MG63 (cell line): Measurements from ENCODE around the gene MYORG. TPM values are rescaled to one million over a fixed set of nuclear protein-coding genes. Genes with fewer than 3 reads are reported as not detected.
"Not testable (repeated sequence)": the region's sequence is repeated elsewhere in the genome, so short reads cannot be mapped to it uniquely, and the experiment has no call there.

ENCODE experiments used
- DNase-seq: peaks from one replicate; pipeline ENCODE4 v3.0.0-alpha.2; 2020
- H3K27me3 ChIP-seq: fragments of 250-450 bp; sonication (Bioruptor Pico); 2 replicates; pipeline ENCODE4 v1.5.1; 2020; ENCODE audit warnings: mild to moderate bottlenecking, moderate library complexity
- H3K36me3 ChIP-seq: fragments of 250-450 bp; sonication (Bioruptor Pico); 2 replicates; pipeline ENCODE4 v1.5.1; 2020; ENCODE audit warnings: mild to moderate bottlenecking, moderate library complexity
- H3K4me3 ChIP-seq: fragments of 250-450 bp; sonication (Bioruptor Pico); 2 replicates; pipeline ENCODE4 v1.5.1; 2020; ENCODE audit warnings: mild to moderate bottlenecking, moderate library complexity
- H3K9me3 ChIP-seq: fragments of 250-450 bp; sonication (Bioruptor Pico); 2 replicates; pipeline ENCODE4 v1.5.1; 2020; ENCODE audit warnings: mild to moderate bottlenecking, moderate library complexity
- total RNA-seq: library from RNA; depleted of rRNA; stranded (reverse); fragments of >200 nt; shearing (Covaris generic); gene quantifications from 2 replicates; pipeline ENCODE4 v1.2.3, GENCODE V29; 2014; ENCODE audit warnings: low replicate concordance

The MYORG gene
- total RNA-seq, 1 experiment from 2014 or later, result 0.23 TPM

- not testable (repeated sequence) for H3K4me3 ChIP-seq, H3K9me3 ChIP-seq, H3K27me3 ChIP-seq, DNase-seq, H3K36me3 ChIP-seq
These were observed 23.7 kb downstream of the MYORG start for GRCh38 chr9:34352957-34353356.

GRCh38 chr9:34352122-34352652 is 24.5 kb downstream of the MYORG start:
- not testable (repeated sequence) for H3K4me3 ChIP-seq, DNase-seq, H3K36me3 ChIP-seq, H3K27me3 ChIP-seq, H3K9me3 ChIP-seq

DNA sequence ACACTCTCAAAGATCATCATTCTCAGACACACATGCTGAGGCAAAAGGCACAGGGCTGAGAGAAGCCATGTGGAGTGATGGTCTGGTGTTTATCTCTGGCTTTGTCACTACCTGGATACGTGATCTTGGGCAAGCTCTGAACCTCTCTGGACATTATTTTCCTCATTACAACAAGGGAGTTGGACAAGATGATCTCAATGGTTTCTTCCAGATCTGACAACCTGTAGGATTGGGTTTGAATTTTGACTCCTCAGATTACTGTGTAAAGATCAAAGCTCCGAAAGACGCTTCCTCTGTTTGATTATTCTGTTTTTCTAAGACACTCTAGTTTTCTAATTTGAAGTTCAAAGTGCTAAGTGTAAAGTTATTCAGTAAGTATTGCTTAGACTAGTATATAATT is 27.4 kb downstream of the MYORG start:
- H3K27me3 ChIP-seq, result no peaks in the 10 kb centered on the region
- DNase-seq, result no peak
- H3K36me3 ChIP-seq, result no peaks in the 10 kb centered on the region
- H3K9me3 ChIP-seq, result no peaks in the 10 kb centered on the region
- H3K4me3 ChIP-seq, result no peak overlapping the region

DNA sequence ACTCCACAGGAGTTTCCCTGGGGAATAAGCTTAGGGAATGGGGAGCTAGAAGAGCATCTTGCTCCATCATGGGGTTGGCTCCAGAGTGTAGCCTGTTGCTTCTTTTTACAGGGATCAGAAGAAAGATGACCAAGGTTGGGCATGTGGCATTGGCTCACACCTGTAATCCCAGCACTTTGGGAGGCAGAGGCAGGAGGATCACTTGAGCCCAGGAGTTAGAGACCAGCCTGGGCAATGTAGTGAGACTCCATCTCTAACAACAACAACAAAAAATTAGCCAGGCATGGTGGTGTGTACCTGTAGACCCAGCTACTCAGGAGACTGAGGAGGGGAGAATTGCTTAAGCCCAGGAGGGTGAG is 28.9 kb downstream of the MYORG start:
- Histone ChIP-seq H3K9me3 (no peaks in the 10 kb centered on the region), H3K36me3 (no peaks in the 10 kb centered on the region; the same call in 1 of the 2 replicates), H3K27me3 (no peaks in the 10 kb centered on the region), H3K4me3 (no peak overlapping the region)
- no peak for DNase-seq

DNA sequence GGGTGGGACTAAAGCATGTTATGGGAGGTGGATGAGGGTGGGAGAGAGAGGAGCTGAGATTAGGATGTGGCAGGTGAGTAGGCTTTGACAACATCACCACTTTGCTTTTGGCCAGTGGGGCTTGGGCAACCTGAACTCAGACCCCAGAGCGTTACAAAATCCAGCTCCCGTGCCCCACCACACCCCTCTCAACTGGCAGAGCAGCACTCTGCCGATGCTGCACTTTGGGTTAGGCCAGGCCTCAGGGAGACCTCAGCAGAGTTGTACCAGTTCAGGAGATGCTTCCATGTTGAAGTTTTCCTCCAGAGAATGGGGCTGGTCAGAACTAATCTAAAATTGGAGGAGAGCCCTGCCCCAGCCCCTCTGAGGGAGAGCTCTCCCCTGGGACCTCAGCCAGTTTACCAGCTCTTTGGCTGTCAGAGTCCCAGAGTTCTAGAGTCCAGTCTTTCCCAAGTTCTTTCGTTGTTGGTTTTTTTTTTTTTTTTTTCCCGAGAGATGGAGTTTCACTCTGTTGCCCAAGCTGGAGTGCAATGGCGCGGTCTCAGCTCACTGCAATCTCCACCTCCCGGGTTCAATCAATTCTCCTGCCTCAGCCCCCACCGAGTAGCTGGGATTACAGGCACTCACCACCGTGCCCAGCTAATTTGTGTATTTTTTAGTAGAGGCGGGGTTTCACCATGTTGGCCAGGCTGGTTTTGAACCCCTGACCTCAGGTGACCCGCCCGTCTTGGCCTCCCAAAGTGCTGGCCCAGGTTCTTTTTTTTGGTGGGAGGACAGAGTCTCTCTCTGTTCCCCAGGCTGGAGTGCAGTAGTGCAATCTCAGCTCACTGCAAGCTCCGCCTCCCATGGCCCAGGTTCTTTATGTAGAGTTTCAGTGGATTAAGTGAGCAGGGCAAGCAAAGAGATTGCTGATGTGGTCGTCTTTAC is 29.6 kb downstream of the MYORG start:
- Histone ChIP-seq H3K27me3 (no peaks in the 10 kb centered on the region), H3K9me3 (no peaks in the 10 kb centered on the region), H3K36me3 (no peaks in the 10 kb centered on the region; the same call in 1 of the 2 replicates), H3K4me3 (no peak overlapping the region)
- no peak for DNase-seq

GRCh38 chr9:34343605-34344004 is 33.1 kb downstream of the MYORG start:
- DNase-seq, result no peak
- H3K27me3 ChIP-seq, result no peaks in the 10 kb centered on the region
- H3K36me3 ChIP-seq, result no peaks in the 10 kb centered on the region; the same call in 1 of the 2 replicates
- H3K4me3 ChIP-seq, result no peak overlapping the region
- no peaks in the 10 kb centered on the region for H3K9me3 ChIP-seq

- Histone ChIP-seq H3K27me3 (no peaks in the 10 kb centered on the region), H3K4me3 (no peak overlapping the region), H3K9me3 (no peaks in the 10 kb centered on the region), H3K36me3 (no peaks in the 10 kb centered on the region; the same call in 1 of the 2 replicates)
- no peak for DNase-seq
These were observed 33.6 kb downstream of the MYORG start for GRCh38 chr9:34343090-34343489.

GRCh38 chr9:34341659-34342295 is 34.9 kb downstream of the MYORG start:
- DNase-seq, result no peak
- no peaks in the 10 kb centered on the region for H3K9me3 ChIP-seq
- H3K4me3 ChIP-seq, result no peak overlapping the region
- H3K36me3 ChIP-seq, result no peaks in the 10 kb centered on the region; the same call in 1 of the 2 replicates
- H3K27me3 ChIP-seq, result no peaks in the 10 kb centered on the region

DNA sequence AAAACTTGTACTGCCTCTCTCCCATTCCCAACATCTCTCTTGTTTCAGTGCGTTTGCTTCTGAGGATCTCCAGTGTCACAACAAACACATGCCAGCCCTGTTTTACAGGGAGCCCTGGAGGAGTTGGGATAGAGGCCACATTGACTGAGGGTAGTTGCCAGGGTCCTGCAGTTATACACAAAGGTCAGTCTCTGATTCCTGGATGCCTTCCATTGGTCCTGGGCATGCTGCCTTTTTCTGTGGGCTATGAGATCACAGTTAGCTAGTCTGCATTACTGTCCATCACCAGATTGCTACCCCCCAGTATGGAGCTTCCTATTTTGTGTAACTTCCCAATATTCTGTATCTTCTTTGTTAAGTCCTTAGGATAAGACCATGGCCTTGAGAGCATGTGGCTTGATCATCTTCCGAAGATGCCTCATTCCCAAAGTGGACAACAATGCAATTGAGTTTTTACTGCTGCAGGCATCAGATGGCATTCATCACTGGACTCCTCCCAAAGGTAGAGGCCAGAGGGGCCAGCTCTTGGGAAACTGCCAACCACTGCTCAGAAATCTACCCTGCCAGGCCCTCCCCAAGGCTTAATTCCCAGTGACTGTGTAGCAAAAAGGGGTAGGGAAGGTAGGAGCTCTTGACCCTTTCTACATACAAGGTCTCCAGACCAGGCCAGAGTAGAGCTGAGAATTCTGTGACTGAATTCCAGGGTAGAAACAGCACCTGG is 37.9 kb downstream of the MYORG start:
- H3K9me3 ChIP-seq, result no peaks in the 10 kb centered on the region
- H3K27me3 ChIP-seq, result no peaks in the 10 kb centered on the region
- H3K4me3 ChIP-seq, result no peak overlapping the region
- peak; percentile 41 for DNase-seq
- no peaks in the 10 kb centered on the region; the same call in 1 of the 2 replicates for H3K36me3 ChIP-seq

DNA sequence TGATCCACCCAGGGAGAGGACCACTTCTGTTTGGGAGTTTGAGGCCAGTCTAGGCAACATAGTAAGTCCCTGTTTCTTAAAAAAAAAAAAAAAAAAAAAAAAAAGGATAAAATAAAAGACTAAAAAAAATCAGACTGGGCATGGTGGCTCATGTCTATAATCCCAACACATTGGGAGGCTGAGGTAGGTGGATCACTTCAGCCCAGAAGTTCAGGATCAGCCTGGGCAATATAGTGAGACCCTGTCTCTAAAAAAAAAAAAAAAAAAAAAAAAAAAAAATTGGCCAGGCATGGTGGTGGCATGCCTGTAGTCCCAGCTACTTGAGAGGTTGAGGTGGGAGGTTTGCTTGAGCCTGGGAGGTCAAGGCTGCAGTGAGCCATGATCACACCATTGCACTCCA is 38.6 kb downstream of the MYORG start:
- H3K4me3 ChIP-seq, H3K9me3 ChIP-seq, H3K27me3 ChIP-seq, H3K36me3 ChIP-seq, DNase-seq: not testable (repeated sequence)

DNA sequence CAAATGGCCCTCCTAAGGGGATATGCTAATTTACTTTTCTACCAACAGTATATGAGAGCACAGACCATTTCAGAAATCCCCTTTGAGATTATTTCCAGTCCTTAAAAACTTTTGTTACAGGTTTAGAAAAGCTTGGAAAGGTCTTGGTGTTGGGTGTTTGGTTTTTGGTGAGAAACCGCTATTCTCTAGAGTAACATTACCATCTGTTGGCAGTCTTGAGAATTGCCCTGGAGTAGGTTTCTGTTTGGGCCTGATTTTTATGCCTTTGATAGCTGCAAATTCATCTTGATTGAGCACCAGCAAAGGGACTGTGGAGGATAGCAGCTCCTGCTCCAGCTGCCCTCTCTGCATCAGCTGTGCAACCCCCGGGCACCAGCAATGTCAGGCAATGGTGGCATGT is 39.3 kb downstream of the MYORG start:
- Histone ChIP-seq H3K9me3 (no peaks in the 10 kb centered on the region), H3K27me3 (no peaks in the 10 kb centered on the region), H3K4me3 (no peak overlapping the region), H3K36me3 (no peaks in the 10 kb centered on the region)
- no peak for DNase-seq

DNA sequence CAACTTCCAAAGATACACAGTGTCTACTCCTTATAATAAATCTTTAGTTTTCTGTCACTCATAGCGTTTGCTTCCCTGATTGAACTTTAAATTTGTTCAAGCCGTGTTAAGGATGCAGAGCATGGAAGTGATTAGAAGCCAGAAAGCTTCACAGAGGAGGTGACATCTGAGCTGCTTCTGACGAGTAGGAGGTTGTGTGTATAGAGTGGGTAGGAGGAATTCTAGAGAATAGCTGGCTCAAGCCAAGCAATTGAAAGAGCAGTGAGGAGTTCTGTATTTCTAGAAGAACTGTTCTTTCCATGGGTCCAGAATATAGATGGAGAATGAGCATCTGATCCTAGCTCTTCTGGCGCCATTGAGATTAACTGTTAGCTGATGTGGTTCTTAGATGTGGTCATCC is 41.3 kb downstream of the MYORG start:
- Histone ChIP-seq H3K27me3 (no peaks in the 10 kb centered on the region), H3K4me3 (no peak overlapping the region), H3K9me3 (no peaks in the 10 kb centered on the region), H3K36me3 (no peaks in the 10 kb centered on the region)
- DNase-seq, result no peak

GRCh38 chr9:34334916-34335315 is 41.8 kb downstream of the MYORG start:
- H3K36me3 ChIP-seq, result no peaks in the 10 kb centered on the region
- no peak overlapping the region for H3K4me3 ChIP-seq
- H3K9me3 ChIP-seq, result no peaks in the 10 kb centered on the region
- H3K27me3 ChIP-seq, result no peaks in the 10 kb centered on the region
- no peak for DNase-seq

DNA sequence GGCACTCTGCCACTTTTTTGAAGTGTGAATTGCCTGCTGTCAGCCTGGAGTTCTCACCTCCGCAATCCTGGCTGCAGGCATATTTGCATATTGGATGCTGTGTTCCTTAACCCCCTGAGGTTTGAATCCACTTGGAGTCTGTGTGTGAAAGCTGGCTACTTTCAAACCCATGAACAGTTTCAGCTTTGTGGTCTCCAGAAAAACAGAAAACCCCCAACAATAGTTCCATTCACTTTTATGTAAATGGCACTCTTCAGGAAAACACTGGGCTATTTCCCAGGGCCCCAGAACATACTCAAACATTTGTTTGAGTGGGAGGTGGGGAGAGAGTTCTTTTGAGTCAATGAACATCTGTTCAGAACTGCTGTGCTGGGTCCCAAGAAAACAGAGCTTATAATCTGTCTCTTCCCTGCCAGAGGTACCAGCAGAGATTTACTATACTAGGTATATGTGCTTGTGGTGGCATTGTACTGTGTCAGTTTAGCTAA is 42.3 kb downstream of the MYORG start:
- Histone ChIP-seq H3K9me3 (no peaks in the 10 kb centered on the region), H3K27me3 (no peaks in the 10 kb centered on the region), H3K36me3 (no peaks in the 10 kb centered on the region), H3K4me3 (no peak overlapping the region)
- DNase-seq, result no peak

DNA sequence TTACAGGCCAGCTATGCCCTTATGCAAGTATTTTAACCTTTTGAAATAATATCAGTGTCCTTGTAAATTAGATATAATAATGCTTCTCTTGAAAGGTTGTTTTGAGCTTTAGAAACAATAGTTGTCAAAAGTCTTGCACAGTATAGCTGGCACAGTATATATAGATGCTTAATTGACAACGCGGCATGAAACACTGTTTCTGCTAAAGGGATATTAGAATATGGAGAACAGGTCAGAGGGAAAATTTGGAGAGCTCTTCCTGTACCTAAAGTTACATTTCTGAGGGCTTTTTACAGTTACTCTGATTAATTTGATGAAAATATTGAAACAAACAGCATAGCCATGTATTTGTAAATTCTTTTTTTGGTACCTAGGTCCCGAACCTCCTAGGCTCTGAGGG is 42.9 kb downstream of the MYORG start:
- DNase-seq, result no peak
- Histone ChIP-seq H3K36me3 (no peaks in the 10 kb centered on the region), H3K9me3 (no peaks in the 10 kb centered on the region), H3K4me3 (no peak overlapping the region), H3K27me3 (no peaks in the 10 kb centered on the region)

DNA sequence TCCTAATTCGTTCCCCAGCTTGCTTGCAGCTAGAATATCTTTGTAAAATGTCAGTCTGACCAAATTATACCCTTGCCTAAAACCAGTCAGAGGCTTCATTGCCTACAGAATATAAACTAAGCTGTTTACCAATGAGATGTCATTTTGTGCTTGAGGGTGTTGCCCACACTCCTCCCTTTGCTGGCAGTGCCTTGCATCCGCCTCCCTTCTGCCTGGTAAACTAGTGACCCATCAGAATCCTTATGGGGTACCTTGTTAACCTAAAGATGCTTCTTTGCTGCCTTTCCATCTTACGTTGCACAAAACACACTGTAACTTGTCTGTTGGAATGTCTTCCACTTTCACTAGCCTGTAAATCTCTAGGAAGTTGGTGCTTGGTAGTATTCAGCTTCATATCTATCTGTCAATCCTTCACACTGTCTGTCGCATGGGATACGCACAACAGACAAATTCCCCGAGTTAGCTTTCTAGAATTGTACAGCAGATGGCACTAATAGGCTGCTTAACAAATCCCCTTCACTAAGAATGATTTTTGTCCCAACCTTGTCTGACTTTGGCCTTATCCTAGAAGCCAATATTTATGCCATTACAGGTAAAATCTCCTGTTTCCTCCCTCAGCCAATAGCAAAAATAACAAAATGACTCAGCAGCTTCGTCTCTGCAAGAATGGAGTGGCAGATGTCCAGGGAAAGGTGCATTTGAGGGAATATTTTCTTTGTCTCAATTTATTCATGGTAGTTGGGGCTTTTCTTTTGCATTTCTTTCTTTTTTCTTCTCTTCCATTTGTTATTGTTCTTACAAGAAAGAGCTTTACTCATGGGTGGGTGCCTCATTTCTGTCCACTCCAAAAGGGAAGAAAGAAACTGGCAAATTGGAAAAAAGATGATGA is 44.4 kb downstream of the MYORG start:
- H3K4me3 ChIP-seq, result no peak overlapping the region
- no peaks in the 10 kb centered on the region for H3K36me3 ChIP-seq
- H3K9me3 ChIP-seq, result no peaks in the 10 kb centered on the region
- DNase-seq, result no peak
- H3K27me3 ChIP-seq, result no peaks in the 10 kb centered on the region
